GM19438 (cell line): ENCODE data around the gene CTNNA3.
"Not testable (repeated sequence)": the region's sequence is repeated elsewhere in the genome, so short reads cannot be mapped to it uniquely, and the experiment has no call there.

Experiments
- ATAC-seq: cut with Tn5 transposase; IDR thresholded peaks from one replicate; pipeline ENCODE4 v1.9.1; 2021; ENCODE audit warnings: low read depth; ENCODE audit not compliant: unreplicated experiment

Gene CTNNA3

DNA sequence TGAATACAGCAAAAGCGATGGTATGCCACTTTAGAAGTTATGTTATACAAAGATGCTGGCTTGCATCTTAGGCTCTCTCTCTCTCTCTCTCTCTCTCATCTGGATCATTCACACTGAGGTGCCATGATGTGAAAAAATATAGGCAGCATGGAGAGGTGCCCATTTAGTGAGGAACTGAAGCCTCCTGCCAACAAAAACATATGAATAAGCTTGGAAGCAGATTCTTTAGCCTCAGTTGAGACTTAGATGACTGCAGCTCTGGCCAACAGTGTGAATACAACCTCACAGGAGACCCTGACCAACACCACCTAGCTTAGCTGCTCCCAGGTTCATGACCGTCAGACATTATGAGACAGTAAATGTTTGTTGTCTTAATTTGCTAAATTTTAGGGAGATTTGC lies 1330.3 kb downstream of the CTNNA3 start:
- ATAC-seq: no peak

DNA sequence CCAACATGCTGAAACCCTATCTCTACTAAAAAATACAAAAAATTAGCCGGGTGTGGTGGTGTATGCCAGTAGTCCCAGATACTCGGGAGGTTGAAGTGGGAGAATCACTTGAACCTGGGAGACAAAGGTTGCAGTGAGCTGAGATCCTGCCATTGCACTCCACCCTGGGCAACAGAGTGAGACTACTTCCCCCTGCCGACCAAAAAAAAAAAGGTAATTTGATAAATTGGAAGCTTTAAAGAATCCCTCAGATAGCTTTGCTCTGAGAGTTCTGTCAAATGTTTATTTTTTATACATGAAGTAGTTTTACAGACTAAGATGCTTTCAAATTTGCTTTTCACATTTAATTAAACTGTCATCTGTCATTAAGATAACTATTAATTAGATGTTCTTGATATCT lies 1333.5 kb downstream of the CTNNA3 start:
- ATAC-seq: no peak

DNA sequence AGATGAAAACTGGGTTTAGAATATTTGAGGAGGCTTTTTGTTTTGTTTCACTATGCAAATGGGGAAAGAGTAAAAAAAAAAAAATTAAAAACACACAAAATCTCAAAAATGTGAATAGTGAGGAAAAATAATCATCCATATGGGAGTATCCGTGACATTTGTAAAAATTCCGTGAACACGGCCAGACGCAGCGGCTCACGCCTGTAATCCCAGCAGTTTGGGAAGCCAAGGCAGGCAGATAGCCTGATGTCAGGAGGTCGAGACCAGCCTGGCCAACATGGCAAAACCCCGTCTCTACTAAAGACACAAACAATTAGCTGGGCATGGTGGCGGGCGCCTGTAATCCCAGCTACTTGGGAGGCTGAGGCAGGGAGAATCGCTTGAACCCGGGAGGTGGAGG lies 1342.2 kb downstream of the CTNNA3 start:
- ATAC-seq: not testable (repeated sequence)

DNA sequence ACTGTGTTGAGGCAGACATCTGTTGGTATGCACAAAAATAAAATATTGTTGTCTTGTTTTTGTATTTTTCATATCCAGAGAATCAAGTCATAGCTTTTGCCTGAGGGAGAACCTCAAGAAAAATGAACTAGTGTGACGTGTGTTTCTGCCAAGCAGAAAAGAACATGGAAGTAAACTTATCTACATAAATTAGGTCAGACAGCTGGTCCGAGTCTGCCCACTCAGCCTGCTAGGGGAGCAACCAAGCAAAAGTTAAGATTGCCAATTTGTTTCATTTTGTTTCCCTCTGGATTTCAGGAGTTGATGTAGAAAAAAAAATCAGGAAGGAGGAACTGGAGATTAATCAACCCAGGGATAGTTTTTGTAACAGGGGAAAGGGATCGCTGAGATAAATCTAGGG lies 1342.6 kb downstream of the CTNNA3 start:
- ATAC-seq: no peak

DNA sequence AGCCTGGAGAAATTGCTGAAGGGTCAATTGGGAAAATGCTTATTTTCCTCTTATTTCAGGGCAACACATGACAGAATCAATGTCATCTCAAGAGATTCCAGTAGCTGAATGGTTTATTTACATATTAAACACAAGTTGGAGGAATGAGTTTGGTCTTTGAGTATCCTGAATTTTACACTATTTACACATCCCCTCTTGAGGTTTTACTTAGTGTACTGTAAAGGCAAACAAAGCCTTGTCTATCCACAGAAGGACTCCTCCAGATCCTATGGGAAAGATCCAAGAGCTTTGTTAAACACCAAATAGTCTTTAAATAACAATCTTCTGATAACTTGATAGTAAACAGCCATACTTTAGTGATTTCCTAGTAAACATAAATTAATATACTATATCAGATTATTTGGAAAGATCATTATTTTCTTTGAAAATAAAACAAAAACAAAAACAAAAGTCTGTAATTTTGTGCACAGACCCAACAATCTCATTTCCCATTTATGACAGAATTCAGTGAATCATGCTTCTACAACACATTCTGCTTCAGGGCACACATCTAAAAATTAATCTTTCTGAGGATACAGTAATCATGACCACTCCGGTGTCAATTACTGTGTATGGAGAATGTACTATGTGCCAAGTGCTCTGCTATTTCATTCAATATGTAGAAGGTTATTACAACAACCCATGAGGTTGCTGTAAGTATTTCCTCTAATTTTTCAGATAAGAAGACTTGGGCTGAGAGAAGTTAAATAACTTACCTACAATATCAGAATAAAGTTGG lies 1345.2 kb downstream of the CTNNA3 start:
- no peak for ATAC-seq

DNA sequence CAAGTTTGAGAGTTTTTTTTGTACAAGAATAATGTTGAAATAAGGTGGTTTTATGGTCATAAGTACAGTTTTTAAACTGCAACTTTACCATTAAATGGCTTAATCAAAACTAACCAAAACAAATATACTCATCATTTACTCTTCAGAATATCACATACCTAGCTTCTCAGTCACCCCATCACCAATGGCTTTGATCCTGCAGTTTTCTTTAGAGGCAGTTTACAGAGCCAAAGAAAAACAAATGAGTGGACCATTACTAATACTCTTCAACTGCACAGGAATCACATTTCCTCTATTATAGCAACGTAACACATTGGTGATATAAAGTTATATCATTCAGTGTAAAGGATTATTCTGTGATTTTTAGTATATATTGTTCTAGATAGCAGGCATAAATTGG lies 1346.3 kb downstream of the CTNNA3 start:
- ATAC-seq: no peak

DNA sequence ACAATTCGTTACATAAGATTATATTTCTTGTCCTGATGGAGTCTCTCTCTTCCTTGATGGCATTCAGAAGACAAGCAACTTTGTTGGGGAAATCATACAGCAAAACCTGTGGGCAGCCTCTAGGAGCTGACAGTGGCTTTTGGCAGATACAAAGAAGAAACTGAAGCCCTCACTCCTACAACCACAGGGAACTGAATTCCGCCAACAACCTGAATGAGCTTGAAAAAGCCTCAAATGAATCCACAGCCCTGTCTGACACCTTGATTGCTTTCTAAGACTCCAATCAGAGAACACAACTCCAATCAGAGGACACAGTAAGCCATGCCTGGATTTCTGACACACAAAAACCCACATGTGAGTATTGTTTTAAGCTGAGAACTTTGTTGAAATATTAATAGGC lies 1346.9 kb downstream of the CTNNA3 start:
- ATAC-seq: no peak

DNA sequence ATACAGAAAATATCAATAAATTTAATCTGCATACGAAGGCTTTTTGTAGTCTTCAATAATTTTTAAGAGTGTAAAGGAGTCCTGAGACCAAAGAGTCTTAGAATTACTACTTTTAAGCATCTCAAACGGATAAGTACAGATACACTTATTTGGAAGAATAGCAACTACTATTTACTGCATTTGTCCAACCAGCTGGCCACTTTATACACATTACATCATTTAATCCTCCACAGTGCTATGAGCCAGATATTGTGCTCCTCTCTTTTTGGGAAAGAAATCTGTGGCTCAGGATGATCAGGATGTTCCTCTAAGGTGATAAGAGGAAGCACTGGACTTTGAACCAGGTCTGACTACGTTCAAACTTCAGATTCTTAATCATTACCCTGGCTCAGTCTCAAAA lies 1358.8 kb downstream of the CTNNA3 start:
- no peak for ATAC-seq

DNA sequence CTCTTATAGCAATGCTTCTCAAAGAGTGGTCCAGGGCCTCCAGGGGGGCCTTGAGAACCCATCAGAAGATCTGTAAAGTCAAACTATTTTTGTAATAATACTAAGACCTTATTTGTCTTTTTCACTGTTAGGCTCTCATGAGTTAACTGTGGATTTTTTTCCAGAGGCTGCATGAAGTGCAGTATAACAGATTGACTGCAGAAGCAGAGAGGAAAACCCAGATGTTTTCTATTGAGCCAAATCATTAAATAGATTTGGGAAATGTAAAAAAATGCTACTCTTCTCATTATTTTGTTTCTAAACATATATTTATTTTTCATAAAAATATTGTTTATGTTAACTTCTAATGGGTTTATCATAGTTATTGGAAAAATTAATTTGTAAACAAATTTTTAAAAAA lies 1359.2 kb downstream of the CTNNA3 start:
- no peak for ATAC-seq

DNA sequence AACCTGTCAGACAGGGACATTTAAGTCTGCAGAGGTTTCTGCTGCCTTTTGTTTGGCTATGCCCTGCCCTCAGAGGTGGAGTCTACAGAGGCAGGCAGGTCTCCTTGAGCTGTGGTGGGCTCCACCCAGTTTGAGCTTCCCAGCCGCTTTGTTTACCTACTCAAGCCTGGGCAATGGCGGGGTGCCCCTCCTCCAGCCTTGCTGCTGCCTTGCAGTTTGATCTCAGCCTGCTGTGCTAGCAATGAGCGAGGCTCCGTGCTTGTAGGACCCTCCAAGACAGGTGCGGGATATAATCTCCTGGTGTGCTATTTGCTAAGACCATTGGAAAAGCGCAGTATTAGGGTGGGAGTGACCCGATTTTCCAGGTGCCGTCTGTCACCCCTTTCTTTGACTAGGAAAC lies 1360.2 kb downstream of the CTNNA3 start:
- not testable (repeated sequence) for ATAC-seq

DNA sequence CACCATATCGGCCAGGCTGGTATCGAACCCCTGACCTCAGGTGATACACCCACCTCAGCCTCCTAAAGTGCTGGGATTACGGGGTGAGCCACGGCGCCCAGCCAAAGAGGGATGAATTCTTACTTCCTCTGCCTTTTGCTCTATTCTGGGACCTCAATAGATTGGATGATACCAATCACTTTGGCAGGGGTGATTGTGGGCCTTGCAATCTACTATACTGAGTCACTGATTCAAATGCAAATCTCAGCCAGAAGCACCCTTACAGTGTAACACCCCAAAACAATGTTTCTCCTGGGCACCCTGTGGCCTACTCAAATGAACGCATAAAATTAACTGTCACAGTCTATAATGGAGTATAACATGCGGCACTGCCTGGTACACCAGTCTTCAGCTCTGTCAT lies 1366.8 kb downstream of the CTNNA3 start:
- ATAC-seq: no peak

DNA sequence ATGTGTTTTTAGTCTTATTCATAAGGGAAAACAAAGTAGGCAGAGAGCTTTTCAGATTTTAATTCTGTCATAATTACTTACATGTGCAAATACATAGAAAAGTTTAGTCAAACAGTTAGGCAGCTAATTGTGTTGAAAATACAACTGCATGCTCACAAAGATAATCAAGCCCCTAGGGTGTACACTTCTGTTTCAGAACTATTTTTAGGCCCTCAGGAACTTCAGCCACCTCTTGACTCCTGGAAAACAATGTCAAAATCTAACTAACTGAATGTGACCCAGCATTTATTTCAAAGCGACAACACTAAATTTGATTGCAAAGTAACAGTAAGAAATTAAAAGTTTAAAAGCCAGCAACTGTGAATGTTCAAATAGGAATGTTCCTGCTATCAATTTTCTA lies 1369.1 kb downstream of the CTNNA3 start:
- no peak for ATAC-seq

DNA sequence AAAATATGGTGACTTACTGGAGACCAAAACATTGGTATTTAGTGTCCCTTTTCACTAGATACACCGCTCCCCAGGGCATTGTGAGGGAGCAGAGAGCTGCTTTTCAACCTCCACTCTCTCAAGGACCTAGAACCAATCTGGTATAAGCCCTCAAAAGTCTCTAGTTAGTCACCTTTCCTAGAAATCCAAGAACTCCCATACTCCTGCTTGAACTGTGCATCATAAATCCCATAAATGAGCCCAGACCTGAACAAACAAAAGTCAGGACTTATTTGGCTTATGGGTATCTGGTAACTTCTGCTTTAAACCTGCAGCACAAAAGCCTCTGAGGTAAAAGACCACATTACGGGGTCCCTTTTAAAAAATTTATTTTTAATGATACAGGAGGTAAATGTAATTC lies 1373.2 kb downstream of the CTNNA3 start:
- ATAC-seq: no peak

DNA sequence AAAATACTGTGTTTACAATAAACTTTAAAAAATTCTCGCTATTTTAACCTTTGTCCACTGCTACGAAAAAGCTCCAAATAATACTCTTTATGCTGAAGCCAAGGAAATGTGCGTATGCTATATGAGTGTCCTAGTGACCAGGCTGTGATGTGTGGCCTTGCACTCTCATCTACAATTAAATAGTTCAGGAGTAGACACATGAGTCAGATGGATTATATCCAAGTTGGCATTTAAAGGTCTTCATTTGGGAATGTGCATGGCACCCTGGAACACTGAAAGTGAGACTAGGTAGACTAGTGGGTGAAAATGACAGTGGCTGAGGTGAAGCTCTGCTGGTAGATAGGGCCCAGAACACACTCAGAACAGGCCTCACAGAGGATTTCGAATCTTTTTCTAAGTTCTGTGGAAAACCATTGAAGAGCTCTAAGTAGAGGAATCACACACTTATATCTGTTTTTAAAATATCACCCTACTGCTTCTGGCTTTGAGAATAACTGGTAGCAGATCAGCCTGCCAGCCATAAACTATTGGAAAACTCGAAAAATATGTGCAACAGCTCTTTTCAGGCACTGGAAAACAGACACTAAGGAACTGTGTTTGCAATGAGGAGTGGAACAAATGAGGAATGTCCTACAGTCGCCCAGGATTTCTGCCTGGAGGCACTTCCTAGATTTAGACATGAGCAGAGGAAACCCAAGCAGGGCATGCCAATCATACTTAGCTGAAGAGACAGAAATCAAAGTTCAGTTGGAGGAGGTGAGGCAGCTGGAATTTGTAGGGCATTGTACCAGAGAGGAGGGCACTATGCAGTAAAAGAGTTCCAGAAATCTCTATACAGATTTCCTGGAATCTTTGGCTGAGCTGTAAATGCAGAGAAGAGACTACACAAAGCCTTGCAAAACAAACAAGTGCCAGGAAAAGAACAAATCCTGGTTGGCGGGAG lies 1374.0 kb downstream of the CTNNA3 start:
- ATAC-seq: no peak

DNA sequence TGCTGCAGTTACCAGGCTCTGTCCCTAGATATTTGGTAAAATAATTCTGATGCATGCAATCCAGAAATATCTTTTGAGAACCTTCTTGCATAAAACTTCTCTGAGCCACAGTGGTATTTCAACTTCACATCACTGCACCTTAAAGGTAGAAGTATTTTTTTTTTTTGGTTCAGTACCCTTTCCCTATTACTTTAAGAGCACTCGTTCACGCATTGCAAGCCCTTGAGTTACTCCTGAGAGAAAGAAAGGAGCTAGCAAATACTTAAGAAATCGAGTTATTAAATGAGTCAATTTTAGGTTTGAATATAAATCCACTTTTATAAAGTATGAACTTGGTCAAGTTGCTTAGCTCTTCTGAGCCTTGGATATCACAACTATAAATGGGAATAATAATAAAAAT lies 1377.2 kb downstream of the CTNNA3 start:
- ATAC-seq: no peak

DNA sequence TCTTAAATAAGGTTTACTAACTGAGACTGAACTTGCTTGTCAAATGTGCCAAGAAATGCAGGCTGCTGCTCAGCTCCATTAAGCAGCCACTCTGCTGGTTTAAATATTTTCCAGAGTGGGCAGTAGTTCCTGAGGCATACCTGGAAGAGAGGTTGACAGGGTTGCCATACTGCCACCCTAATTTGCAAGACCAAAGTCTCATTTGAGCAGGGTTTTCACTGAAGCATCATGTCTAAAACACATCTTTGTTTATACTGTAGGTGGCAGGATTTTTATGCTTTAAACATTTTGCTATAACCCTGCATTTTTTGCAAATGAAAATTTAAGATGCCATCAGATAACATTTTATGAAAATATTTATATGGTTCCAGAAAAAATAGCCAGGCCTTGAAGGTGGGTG lies 1388.2 kb downstream of the CTNNA3 start:
- no peak for ATAC-seq

DNA sequence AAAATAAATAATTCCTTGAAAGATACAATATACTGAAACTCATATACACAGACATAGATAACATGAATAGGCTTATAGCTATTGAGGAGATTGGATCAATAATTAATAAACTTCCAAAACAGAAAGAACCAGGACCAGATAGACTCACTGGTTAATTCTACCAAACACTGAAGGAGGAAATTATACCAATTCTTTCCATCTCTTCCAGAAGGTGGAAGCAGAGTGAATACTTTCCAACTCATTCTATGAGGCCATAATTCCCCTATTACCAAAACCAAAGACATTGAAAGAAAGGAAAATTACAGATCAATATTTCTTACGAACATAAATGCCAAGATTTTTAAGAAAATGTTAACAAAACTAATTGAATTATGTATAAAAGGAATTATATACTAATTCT lies 1394.9 kb downstream of the CTNNA3 start:
- no peak for ATAC-seq

DNA sequence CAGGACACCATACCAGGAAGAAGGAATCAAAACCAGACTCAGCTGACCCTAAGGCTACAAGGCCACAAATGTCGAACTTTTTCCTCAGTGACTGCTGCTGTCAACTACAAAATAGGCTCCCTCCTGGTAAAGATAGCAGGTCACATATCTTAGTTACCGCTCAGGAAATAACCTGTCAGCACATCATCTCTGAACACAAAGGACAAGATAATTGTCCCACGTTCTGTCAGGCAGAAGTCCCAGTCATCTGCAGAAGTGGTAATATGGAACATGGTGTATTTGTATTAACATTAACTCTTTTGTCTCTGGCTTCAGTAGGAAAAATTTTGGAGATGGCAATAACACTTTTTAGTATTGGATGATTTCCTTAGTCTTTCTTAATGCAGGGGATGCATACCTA lies 1400.4 kb downstream of the CTNNA3 start:
- ATAC-seq: no peak

DNA sequence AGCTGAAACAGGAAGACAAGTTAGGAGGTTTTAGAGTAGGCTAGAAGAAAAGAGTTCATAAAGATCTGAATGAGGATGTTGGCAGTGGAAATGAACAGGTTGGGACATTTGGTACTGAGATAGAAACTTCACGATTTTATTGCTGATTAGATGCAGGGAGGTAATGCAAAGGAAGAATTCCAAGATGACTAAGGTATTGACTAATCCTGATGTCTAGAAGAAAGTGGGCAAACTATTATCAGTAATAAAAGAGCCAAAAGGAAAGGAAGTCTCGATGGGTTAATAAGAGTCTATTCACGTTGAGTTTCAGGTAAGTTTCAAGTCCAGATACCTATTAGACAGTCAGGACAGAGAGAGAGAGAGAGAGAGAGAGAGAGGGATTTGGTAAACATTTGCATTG lies 1401.5 kb downstream of the CTNNA3 start:
- ATAC-seq: no peak

DNA sequence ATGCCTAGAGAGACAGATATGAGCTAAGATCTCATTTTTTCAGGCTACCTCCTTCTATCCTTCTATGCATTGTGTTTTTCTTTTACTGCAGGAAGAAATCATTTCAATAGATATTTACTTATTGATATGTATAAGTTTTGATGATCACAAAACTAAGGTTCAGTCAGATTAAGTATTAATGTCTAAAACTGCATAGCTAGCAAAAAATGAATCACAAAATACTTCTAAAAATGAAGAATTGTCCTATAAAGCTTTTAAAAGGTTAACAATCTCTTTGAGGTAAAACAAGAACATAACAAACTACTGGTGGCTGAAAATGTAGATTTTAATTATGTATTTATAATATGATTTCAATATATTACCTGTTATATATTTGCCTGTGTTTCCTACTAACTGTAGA lies 1403.1 kb downstream of the CTNNA3 start:
- ATAC-seq: no peak

DNA sequence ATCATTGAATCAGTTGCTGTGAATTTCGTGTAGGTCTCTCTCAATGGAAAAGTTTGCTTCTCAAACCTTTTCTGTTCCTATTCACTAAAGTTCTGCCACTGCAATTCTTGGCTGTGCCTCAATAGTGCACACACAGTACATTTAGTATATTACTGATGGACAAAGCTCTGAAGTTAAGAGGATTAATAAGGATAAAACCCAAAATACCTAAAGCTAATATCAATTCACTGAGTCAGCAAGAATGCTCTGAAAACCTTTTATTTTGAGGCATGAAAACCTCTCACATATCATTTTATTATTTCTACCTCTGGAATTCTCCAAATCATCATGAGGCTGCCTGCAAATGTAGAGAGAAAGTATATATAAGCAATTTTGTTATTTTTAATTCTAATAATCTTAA lies 1403.5 kb downstream of the CTNNA3 start:
- no peak for ATAC-seq

DNA sequence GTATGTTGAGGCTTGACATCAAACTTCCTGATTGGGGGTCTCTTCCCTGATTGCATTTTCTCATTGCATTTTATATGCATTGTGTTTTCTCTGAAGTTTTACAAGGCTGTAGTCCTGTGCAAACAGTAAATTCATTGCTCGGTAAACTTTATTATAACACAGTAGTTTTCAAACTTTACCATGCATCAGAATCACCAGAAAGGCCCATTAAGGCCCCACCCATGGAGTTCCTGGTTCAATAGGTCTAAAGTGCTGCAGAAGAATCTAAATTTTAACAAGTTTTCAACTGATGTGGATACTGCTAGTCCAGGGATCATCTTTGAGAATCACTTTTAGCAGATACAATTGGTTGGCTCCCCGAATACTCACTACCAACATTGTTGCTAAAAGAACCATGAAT lies 1404.9 kb downstream of the CTNNA3 start:
- ATAC-seq: no peak
